GM12801 (cell line): Measurements from ENCODE around the gene SMIM29.

ENCODE experiments used
- CTCF ChIP-seq: IDR thresholded peaks from one replicate; pipeline ENCODE4 v1.5.1; 2011; ENCODE audit warnings: control low read depth; ENCODE audit not compliant: insufficient read length; ENCODE audit errors: extremely low read depth

SMIM29 gene

GRCh38 chr6:34281702-34282334 lies 33.0 kb upstream of the SMIM29 start:
- TF ChIP-seq CTCF = no peak

DNA sequence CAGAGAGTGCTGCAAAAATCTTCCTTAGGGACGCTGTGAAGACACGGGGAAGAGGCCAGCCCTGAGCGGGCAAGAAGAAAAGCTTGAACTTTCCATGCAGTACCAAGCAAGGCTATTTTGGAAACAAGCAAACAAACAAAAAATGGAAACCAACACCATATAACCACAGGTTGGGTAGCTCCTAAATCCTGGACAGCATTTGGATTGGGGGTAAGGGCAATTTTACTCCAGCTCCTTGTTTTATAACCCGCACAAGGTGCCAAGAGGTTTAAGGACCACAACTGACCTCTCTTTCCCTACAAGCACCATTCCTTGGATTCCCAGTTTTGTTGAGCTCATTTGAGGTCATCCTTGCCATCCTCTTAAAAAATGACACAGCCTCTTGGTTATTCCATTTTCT lies 31.4 kb upstream of the SMIM29 start:
- no peak for TF ChIP-seq CTCF

DNA sequence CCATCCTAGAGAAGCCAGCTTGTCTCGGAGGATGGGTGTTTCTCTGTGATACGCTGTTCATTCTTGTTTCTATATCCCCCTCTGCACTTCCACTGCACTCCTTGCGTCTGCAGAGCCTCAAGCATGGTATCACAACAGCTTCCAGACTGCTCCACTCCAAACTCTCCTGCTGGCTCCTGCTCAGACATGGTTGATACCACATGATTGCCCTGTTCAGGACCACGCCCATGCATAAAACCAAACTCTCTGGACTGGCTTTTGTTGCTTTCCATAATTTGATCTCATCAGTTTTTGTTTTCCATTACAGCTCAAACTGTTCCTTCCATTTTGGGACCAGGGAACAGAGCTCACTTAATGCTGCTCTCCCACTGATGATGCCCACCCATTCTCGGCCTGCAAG lies 30.0 kb upstream of the SMIM29 start:
- no peak for TF ChIP-seq CTCF

- TF ChIP-seq CTCF = no peak
These were observed 28.9 kb upstream of the SMIM29 start for GRCh38 chr6:34277763-34278112.

GRCh38 chr6:34276881-34277762 lies 28.3 kb upstream of the SMIM29 start:
- no peak for TF ChIP-seq CTCF

DNA sequence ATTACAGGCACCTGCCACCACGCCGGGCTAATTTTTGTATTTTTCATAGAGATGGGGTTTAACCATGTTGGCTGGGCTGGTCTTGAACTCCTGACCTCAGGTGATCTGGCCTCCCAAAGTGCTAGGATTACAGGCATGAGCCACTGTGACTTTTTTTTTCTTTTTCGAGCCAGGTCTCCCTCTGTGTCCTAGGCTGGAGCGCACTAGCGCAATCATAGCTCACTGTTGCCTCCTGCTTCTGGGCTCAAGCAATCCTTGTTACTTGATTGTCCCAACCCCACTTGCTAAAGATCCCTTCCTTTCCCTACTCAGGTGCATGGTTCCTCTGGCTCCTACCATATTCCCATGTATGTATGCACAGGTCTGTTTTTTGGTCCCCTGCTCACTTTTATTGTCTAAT lies 27.4 kb upstream of the SMIM29 start:
- TF ChIP-seq CTCF = no peak

DNA sequence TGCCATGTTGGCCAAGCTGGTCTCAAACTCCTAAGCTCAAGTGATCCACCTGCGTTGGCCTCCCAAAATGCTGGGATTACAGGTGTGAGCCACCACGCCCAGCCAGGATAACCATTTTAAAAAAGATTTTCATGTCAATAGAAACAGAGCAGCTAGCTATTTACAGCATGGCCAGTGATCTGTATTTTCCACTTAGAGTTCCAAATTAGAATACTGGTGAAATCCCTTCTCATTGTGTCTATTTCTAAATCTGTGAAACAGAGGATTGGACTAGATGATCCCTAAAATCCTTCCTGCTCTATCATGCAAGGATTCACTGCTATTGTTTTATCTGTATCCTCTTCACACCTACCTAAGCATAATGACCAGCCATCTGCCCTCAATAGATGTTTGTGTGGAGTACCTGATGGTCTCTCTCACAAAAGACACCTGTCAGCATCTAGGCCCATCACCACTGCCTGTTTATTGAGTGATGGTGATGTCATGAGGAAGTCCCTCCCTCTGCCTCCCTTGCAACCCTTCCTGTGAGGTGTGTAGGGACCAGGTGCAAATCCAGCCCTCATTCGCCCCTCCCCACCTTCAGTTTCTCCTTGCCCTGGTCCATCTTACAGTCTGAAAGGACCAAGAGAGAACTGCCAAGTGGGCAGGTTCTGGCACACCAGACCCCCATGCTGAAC lies 26.5 kb upstream of the SMIM29 start:
- TF ChIP-seq CTCF = no peak
